GM19438 (cell line): ENCODE results near the gene RPS6KA5.
"Not testable (repeated sequence)": the region's sequence is repeated elsewhere in the genome, so short reads cannot be mapped to it uniquely, and the experiment has no call there.

ENCODE experiments used
- ATAC-seq: cut with Tn5 transposase; IDR thresholded peaks from one replicate; pipeline ENCODE4 v1.9.1; 2021; ENCODE audit warnings: low read depth; ENCODE audit not compliant: unreplicated experiment

Gene RPS6KA5

GRCh38 chr14:90991690-90992443, 68.6 kb downstream of the RPS6KA5 start:
- no peak for ATAC-seq

DNA sequence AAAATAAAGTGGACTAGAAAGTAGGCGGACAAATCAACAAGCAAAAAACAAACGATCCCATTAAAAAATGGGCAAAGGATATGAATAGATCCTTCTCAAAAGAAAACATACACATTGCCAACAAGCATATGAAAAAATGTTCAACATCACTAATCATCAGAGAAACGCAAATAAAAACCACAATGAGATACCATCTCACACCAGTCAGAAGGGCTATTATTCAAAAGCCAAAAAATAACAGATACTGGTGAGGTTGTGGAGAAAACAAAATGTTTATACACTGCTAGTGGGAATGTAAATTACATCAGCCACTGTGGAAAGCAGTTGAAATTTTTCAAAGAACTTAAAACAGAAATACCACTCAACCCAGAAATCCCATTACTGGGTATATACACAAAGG, 70.3 kb downstream of the RPS6KA5 start:
- ATAC-seq, result no peak

DNA sequence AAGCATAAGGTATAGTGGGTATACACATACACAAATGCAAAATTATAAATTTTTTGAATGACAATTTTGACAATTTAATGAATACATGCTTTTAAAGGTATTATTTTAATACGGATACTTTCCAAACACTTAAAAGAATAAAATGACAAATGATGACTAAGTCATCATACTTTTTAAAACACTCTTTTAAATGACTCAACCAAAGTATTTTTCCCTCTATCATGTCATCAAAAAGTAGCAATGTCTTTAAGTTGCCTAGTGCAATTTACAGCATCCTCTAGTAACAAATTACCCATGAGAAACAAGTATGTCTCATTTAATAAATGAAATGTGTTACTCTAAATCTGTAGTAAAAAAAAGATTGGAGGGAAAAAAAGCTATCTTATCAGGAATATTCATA, 73.3 kb downstream of the RPS6KA5 start:
- ATAC-seq, result no peak

DNA sequence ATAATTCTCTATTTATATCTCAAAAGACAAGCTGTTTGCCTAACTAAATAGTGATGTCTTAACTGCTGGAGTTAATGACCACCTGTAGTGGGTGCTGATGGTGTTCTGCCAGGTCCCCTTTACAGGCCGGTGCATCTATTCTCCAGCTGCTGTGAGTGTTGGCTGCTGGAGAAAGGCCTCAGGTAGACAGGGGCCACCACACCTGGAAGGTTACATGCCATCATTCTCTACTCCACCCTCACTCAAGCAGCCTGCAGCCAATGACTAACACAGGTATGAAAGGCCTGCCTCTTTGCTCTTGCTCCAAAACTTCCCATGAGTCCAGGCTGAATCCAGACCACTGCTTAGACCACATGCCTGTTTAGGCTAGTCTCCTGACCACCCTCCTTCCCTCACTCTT, 73.9 kb downstream of the RPS6KA5 start:
- no peak for ATAC-seq

- no peak for ATAC-seq
These were observed 74.7 kb downstream of the RPS6KA5 start for GRCh38 chr14:90985601-90986242.

GRCh38 chr14:90983560-90983959, 76.9 kb downstream of the RPS6KA5 start:
- no peak for ATAC-seq

DNA sequence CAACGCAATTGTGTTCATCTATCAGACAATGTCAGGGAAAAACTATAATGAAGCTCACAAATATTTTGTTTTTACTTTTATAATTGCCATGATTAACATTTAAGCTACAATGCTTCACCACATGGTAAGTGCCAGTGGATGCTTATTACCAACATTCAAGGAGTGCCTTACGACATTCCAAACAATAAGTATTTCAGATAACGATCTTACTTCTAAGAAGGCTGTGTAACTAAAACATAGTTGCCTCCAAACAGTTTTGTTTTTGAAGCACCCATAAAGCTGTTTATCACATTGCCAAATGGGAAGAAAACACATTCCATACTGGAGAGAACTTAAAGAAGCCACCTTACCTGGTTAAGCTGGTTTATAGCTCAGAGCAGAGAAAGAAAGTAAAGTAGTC, 78.8 kb downstream of the RPS6KA5 start:
- ATAC-seq, result no peak

DNA sequence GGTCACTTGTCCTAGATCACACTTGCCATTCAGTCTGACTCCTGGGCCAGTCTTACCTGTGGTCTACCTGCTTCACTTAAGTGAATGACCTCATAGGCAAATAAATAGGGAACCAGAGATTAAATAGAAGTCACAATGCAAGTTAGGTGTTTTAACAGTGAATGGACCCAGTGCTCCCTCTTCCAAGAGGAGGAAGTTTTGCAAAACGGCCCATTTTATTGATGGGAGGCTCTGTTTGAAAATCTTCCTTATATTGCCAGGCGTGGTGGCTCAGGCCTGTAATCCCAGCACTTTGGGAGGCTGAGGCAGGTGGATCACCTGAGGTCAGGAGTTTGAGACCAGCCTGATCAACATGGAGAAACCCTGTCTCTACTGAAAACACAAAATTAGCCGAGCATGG, 79.8 kb downstream of the RPS6KA5 start:
- not testable (repeated sequence) for ATAC-seq

DNA sequence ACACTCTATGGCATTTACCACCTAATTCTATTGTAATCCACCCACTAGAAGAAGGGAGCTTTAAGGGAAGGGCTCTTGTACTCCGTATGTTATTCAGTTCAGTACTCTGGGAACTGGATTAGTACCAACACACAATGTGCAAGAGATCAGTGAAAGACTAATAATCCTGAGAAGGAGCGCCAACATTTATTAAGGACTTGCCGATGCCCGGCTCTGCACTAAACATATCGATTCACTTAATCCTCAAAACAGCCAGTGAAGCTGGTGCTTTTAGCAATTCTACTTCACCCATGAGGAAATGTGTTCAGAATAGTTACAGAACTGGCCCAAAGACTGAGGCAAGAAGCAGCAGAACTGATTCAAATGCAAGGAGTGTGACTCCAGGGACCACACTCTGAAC, 80.9 kb downstream of the RPS6KA5 start:
- no peak for ATAC-seq

GRCh38 chr14:90976101-90976500, 84.3 kb downstream of the RPS6KA5 start:
- no peak for ATAC-seq

DNA sequence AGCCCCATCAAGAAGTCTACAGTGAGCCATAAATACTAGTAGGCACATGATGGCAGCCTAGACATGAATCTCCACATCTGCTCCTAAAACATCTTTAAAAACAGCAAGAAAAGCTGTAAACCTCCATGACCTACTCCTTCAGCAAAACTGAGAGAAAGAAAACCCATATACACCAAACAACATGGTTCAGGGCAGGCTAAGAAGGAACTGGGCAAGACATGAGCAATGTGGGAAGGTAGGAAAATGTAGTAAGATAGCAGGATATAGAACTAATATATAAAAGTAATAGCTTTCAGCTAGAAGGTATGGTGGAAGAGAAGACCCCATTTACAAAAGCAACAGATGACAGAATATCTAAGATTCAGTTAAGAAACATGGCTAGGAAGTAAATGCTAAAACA, 88.8 kb downstream of the RPS6KA5 start:
- ATAC-seq, result no peak

GRCh38 chr14:90970167-90970600, 90.3 kb downstream of the RPS6KA5 start:
- no peak for ATAC-seq

- no peak for ATAC-seq
These were observed 90.8 kb downstream of the RPS6KA5 start for GRCh38 chr14:90969531-90970166.

DNA sequence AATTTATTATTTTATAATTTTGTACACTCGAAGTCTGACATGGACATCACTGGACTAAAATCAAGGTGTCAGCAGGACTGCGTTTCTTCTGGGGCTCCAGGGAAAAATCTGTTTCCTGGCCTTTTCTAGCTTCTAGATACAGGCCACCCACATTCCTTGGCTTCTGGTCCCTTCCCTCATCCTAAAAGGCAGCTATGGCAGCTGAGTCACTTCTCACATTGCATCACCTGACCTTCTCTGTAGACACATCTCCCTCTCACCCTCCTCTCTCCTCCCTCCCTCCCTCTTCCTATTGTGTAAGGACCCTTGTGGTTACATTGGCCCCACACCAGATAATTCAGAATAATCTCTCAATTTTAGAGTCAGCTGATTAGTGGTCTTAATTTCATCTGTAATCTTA, 92.4 kb downstream of the RPS6KA5 start:
- ATAC-seq, result no peak

DNA sequence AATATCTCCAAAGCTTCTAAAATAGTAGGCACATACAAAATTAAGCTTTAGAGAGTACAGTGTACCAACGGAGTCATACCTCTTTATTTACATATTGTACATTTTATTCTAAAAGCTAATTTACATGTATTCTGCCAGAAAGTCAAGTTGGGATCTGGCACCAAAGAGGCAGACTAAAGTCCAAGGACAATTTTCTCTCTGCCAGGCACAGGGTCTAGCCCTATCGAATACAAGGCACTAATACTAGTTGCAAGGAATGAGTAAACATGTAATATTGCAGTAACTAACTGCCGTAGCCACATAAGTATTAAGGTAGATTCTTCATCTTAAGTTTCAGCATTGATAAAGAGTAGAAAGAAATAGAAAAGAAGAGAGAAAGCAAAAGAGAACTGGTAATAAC, 93.9 kb downstream of the RPS6KA5 start:
- ATAC-seq, result no peak

- ATAC-seq, result no peak
These were observed 94.7 kb downstream of the RPS6KA5 start for GRCh38 chr14:90965765-90966164.

DNA sequence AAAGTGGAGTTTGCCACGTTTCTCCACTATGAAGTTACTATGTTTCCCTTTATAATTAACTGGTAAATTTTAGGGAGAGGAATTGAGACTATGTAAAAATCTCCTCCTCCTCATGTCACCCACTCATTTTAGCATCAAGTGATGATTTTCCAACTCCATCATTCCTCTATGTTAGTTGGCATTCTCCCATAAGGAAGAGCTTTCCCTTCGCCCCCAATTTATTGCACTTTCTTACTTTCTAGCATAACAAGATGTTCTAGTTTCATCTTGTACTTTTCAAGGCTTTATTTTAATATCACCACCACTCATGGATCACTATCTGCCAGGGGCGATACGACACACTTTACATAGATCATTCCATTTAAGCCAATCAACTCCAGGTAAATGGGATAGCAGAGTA, 97.1 kb downstream of the RPS6KA5 start:
- ATAC-seq, result no peak

DNA sequence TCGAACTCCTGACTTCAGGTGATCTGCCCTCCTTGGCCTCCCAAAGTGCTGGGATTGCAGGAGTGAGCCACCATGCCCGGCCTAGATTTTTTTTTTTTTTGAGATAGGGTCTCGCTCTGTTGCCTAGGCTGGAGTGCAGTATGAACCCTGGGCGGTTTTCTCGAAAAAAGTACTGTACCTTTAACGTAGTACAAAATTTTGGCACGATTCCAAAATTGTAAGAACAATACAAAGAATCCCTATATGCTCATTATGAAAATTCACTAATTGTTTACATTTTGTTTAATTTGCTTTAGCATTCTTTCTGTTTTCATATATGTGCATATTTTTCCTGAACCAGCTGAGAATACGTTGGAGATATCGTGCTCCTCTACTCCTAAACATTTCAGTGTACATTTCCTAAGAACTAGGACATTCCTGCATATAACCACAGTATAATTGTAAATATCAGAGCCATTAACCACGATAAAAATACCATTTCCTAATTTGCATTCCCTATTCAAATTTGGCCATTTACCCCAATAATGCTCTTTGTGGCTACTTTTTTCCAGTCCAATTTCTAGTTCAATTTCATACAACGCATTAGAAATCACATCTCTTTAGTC, 97.8 kb downstream of the RPS6KA5 start:
- no peak for ATAC-seq

GRCh38 chr14:90960818-90961217, 99.6 kb downstream of the RPS6KA5 start:
- no peak for ATAC-seq

GRCh38 chr14:90959344-90959743, 101.1 kb downstream of the RPS6KA5 start:
- ATAC-seq, result no peak

DNA sequence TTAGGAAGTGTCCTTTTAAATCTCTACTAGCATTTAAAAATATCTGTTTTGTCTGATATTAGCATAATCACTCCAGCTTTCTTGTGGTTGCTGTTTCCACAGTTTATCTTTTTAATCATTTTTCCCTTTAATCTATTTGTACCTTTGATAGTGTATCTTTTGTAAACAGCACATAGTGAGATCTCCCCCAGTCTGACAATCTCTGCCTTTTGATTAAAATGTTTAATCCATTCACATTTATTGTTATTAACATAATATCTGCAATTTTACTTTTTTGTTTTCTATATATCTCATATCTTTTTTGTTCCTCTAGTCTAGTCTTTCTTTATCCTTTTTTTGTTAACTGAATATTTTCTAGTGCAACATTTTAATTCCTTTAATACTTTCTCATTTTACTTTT, 104.2 kb downstream of the RPS6KA5 start:
- ATAC-seq, result no peak
